DND-41 (cell line): Measurements from ENCODE around the gene PCDHGA1.

Experiments used
- EZH2 ChIP-seq: IDR thresholded peaks from 3 replicates; pipeline ENCODE4 v1.6.1; 2012; ENCODE audit warnings: borderline replicate concordance, low read depth, mild to moderate bottlenecking, moderate library complexity, low read length, inconsistent platforms; ENCODE audit not compliant: severe bottlenecking
- TF ChIP-seq, protein P1 (sequence below): IDR thresholded peaks from 2 replicates; pipeline ENCODE4 v1.5.1; 2012; ENCODE audit warnings: borderline replicate concordance, low read length, moderate library complexity, mild to moderate bottlenecking; ENCODE audit not compliant: poor library complexity, severe bottlenecking; ENCODE audit errors: extremely low read depth

- TF ChIP-seq, protein P1, sequence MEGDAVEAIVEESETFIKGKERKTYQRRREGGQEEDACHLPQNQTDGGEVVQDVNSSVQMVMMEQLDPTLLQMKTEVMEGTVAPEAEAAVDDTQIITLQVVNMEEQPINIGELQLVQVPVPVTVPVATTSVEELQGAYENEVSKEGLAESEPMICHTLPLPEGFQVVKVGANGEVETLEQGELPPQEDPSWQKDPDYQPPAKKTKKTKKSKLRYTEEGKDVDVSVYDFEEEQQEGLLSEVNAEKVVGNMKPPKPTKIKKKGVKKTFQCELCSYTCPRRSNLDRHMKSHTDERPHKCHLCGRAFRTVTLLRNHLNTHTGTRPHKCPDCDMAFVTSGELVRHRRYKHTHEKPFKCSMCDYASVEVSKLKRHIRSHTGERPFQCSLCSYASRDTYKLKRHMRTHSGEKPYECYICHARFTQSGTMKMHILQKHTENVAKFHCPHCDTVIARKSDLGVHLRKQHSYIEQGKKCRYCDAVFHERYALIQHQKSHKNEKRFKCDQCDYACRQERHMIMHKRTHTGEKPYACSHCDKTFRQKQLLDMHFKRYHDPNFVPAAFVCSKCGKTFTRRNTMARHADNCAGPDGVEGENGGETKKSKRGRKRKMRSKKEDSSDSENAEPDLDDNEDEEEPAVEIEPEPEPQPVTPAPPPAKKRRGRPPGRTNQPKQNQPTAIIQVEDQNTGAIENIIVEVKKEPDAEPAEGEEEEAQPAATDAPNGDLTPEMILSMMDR: no peak
- no peak for TF ChIP-seq EZH2
Observed at GRCh38 chr5:141477815-141478214, 147.5 kb downstream of the PCDHGA1 start.
